Activated naive CD4-positive, alpha-beta T cell treated with anti-CD3 and anti-CD28 coated beads, Interleukin-2, amount 10 ng/mL, durations not matched to agents 7 days and 5 days (primary cell): ENCODE results near the gene UMAD1.

ENCODE experiments used
- CTCF ChIA-PET: fragments of 350-600 bp; sonication (Branson Sonifier 250); formaldehyde crosslinking; loops from one replicate; lab custom pipeline; 2021; ENCODE audit warnings: antibody characterized with exemption; lab: Charles Lee
- DNase-seq: peaks from one replicate; pipeline ENCODE4 v3.0.0-alpha.2; 2020
- H3K27ac Mint-ChIP-seq: one replicate; pipeline ENCODE4 v1.8.0; 2021; ENCODE audit warnings: mild to moderate bottlenecking, moderate library complexity, mixed read lengths
- H3K27me3 Mint-ChIP-seq: one replicate; pipeline ENCODE4 v1.8.0; 2021; ENCODE audit warnings: mild to moderate bottlenecking, mixed read lengths
- H3K36me3 Mint-ChIP-seq: one replicate; pipeline ENCODE4 v1.8.0; 2021; ENCODE audit warnings: mixed read lengths
- H3K4me1 Mint-ChIP-seq: one replicate; pipeline ENCODE4 v1.8.0; 2021; ENCODE audit warnings: mixed read lengths
- H3K4me3 Mint-ChIP-seq: one replicate; pipeline ENCODE4 v1.8.0; 2021; ENCODE audit warnings: mild to moderate bottlenecking, moderate library complexity, mixed read lengths
- H3K9me3 Mint-ChIP-seq: one replicate; pipeline ENCODE4 v1.8.0; 2021; ENCODE audit warnings: mixed read lengths

Gene UMAD1

DNA sequence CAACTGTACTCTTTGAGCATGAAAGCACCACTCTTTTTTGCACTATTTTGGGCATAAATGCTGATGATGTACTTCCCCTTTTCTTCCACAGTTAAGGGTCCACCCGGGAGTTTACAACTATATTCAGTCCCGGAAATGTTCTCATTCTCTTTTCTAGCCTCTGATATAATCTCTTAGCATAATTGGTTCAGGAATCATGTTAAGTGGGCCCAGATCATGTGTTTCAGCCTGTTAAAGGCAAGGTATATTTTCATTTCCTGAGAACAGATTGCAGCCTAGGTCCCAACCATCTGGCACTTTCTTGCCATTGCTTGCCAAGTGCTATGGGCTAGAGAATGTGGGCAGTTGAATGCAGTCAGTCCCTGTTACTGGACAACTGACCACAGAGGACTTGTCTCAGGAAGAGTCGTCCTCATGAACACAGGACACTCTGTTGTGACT is 216.6 kb downstream of the UMAD1 start:
- peaks cover 24% of the 10 kb centered on the region for H3K9me3 Mint-ChIP-seq
- H3K27me3 Mint-ChIP-seq: no peaks in the 10 kb centered on the region
- H3K4me3 Mint-ChIP-seq: no peak overlapping the region
- H3K27ac Mint-ChIP-seq: no peak overlapping the region
- no peaks in the 10 kb centered on the region for H3K4me1 Mint-ChIP-seq
- CTCF ChIA-PET: no interaction called here
- DNase-seq: no peak
- peaks cover 14% of the 10 kb centered on the region for H3K36me3 Mint-ChIP-seq

DNA sequence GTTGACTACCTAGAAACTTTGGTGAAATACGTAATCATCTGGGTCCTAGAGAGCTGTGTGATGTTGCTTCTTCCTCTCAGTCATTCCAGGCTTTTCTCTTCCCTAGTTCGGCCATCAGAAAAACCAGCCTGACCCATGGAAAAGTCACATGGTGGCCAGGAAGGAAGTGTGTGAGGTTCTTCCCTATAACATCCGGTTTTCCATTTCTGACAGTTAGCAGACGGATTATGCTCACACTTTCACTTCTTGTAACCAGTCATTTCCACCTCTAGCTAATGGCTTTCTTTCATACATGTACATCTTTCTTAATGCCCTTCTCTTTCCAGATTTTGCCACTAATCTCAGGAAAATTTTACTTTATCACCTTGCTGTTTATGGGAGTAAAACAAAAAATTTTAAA is 218.0 kb downstream of the UMAD1 start:
- Mint-ChIP-seq H3K27me3 (no peaks in the 10 kb centered on the region), H3K27ac (no peak overlapping the region), H3K9me3 (peaks cover 24% of the 10 kb centered on the region), H3K4me3 (no peak overlapping the region), H3K36me3 (peaks cover 11% of the 10 kb centered on the region), H3K4me1 (no peaks in the 10 kb centered on the region)
- CTCF ChIA-PET: interaction anchor here (1.2 to 1.5 kb wide), 2 partner anchors 34 to 177 kb away, joined by 3 to 4 read pairs; no protein-coding TSS in a partner anchor
- DNase-seq: no peak

DNA sequence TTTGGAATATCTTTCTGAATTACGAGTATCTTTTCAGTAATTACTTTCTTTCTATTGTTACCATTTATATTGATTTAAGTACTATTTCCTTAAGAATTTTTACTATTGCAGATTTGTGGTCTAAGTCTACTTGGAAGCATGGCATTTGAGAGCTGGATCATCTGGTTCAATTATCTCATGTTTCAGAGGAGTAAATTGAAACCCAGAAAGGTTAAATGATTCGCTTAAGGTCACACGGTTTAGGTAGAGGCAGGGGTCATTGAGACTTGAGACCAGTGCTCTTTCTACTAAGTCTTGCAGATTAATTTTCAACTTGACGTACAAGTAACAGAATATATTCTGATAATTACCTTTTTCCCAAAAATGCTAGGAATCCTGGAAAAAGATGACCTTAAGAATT is 218.9 kb downstream of the UMAD1 start:
- peaks cover 9% of the 10 kb centered on the region for H3K36me3 Mint-ChIP-seq
- no peak for DNase-seq
- H3K4me3 Mint-ChIP-seq: no peak overlapping the region
- H3K9me3 Mint-ChIP-seq: peaks cover 18% of the 10 kb centered on the region
- no peak overlapping the region for H3K27ac Mint-ChIP-seq
- CTCF ChIA-PET: no interaction called here
- no peaks in the 10 kb centered on the region for H3K4me1 Mint-ChIP-seq
- H3K27me3 Mint-ChIP-seq: no peaks in the 10 kb centered on the region

DNA sequence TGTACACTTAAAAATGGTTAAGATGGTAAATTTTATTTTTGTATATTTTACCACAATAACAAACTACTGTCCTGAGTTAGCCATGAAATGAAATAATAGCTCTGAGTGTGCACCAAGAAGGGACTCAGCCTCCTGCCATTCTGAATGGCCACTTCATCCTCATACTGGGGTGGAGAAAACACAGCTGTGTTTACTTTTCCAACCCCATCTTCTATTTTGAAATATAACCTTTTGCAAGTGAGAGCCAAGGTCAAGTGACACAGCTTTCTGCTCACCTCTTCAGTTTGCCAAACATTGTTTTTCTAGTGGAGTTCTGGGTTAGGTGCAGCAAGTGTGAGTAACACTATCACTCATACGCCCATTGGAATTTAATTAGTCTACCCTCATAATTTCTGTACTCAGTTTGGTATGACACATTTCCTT is 220.7 kb downstream of the UMAD1 start:
- DNase-seq: no peak
- no peak overlapping the region for H3K4me3 Mint-ChIP-seq
- no peaks in the 10 kb centered on the region for H3K27me3 Mint-ChIP-seq
- CTCF ChIA-PET: no interaction called here
- H3K4me1 Mint-ChIP-seq: no peaks in the 10 kb centered on the region
- no peaks in the 10 kb centered on the region for H3K36me3 Mint-ChIP-seq
- H3K27ac Mint-ChIP-seq: no peak overlapping the region
- peaks cover 3% of the 10 kb centered on the region for H3K9me3 Mint-ChIP-seq

DNA sequence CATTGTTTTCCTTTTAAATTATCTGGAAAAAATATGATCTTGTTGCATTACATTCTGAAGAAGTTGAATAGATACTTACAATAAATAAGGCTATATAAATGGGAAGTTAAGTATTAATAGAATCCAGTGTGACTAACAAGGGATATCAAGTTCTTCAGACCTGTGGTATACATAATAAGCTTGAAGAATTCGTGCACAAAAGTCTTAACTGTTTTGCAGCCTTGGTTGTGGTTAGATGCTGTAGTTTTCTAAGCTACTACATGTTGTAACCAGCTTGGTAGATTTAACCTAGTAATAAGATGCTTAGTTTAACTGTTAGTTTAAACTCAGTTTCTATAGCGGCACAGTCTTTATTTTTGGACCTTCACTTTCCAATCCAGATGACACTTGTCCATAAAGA is 221.8 kb downstream of the UMAD1 start:
- Mint-ChIP-seq H3K9me3 (no peaks in the 10 kb centered on the region), H3K4me1 (no peaks in the 10 kb centered on the region)
- CTCF ChIA-PET: no interaction called here

DNA sequence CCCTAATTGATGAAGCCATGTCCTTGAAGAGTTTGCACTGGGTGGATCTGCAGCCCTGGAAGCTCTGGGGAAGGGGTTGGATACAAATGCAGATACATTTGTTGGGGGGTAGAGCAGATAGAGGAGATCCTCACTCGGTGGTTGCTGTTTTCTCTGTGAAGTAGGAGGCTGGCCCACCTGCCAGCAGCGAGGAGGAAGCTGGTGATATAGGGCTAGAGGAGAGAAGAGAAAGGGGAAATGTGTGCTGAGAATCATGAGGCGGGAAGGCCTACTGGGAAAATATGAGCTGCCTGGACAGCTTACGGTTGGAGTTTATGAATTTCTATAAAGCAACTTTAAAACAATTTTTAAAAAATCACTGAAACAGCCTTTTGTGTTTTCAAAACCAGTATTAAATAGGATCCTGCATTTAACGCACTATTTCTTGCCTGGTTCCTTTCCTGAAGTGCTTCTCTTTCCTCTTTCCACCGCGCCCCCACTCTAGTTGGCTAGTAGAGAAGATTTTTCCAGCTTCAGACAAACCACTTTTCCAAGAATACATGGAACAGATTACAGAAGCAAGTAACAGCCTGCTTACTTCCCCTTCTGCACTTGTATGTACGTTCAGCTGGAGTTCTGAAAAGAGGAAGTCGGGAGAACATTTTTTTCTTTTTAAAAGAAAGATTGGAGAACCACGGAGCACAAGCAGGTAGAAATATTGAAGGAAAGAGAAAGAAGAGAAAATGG is 227.5 kb downstream of the UMAD1 start:
- CTCF ChIA-PET: interaction anchor here (1.2 kb wide), 1 partner anchor 103 kb away, joined by 3 read pairs; no protein-coding TSS in a partner anchor
- no peaks in the 10 kb centered on the region for H3K27me3 Mint-ChIP-seq
- no peaks in the 10 kb centered on the region for H3K4me1 Mint-ChIP-seq
- H3K27ac Mint-ChIP-seq: no peak overlapping the region
- H3K9me3 Mint-ChIP-seq: no peaks in the 10 kb centered on the region
- no peak for DNase-seq
- no peaks in the 10 kb centered on the region for H3K36me3 Mint-ChIP-seq
- H3K4me3 Mint-ChIP-seq: no peak overlapping the region

More for the DNA sequence above, 221.8 kb downstream of the UMAD1 start:
- Mint-ChIP-seq H3K36me3 (no peaks in the 10 kb centered on the region), H3K4me3 (no peak overlapping the region), H3K27ac (no peak overlapping the region), H3K27me3 (no peaks in the 10 kb centered on the region)
- DNase-seq: no peak

DNA sequence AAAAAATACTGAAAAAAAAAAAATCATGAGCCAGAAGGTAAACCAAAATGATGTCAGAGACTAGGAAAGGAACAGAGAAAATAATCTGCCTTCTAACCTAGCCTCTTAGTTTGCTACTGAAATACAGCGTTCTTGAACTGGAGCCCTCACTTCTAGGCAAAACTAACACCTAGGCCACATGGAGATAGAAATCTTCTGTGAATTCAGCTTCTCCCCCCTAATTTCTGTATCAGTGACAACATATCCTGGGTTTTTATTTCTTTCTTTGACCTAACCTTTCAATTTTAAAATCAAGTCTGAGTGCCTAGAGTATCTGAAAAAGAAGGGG is 228.0 kb downstream of the UMAD1 start:
- Mint-ChIP-seq H3K36me3 (no peaks in the 10 kb centered on the region), H3K4me3 (no peak overlapping the region), H3K9me3 (no peaks in the 10 kb centered on the region), H3K27me3 (no peaks in the 10 kb centered on the region), H3K4me1 (no peaks in the 10 kb centered on the region), H3K27ac (no peak overlapping the region)
- no peak for DNase-seq
- CTCF ChIA-PET: no interaction called here

DNA sequence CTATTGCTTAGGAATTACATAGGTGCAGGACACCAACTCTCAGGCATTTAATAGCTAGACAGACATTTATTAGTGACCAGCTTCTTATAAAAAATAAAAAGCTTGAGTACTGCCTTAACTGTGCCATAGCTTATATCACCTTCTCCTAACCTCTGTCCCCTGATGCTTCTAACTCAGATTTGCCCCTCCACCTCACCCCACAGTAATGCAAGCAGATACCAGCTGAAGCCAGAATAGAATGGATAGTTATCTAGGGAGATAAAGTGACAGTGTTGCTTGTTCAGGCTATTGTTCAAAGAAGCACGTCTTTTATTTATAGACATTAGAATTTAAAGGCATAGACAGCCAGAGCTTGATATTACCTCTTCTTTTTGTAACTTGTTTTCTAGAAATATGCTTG is 228.5 kb downstream of the UMAD1 start:
- Mint-ChIP-seq H3K4me3 (no peak overlapping the region), H3K27me3 (no peaks in the 10 kb centered on the region), H3K27ac (no peak overlapping the region), H3K9me3 (peaks cover 2% of the 10 kb centered on the region), H3K36me3 (peaks cover 2% of the 10 kb centered on the region), H3K4me1 (no peaks in the 10 kb centered on the region)
- CTCF ChIA-PET: interaction anchor here (1.4 kb wide), 1 partner anchor 15 kb away, joined by 4 read pairs; no protein-coding TSS in a partner anchor
- DNase-seq: no peak

DNA sequence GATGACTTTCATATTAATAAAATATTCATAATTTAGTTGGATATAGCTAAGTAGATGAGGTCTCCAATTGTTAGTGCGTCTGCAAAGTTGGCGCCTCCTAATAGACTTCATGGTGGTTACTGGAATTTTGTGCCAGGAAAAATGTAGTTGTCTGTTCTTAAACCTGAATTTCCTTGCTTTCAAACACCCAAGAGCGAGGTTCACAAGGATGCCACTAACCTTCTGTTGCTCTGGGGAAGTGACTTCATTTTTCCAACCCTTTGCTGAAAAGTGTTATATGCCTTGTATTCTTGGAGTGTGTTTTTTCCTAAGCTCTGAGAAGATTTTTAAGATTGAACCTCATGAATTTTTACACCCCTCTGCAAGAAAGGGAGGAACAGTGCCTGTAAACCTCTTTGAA is 229.1 kb downstream of the UMAD1 start:
- Mint-ChIP-seq H3K4me3 (no peak overlapping the region), H3K9me3 (peaks cover 4% of the 10 kb centered on the region), H3K36me3 (peaks cover 5% of the 10 kb centered on the region), H3K4me1 (no peaks in the 10 kb centered on the region), H3K27me3 (no peaks in the 10 kb centered on the region), H3K27ac (no peak overlapping the region)
- CTCF ChIA-PET: interaction anchor here (1.4 kb wide), 1 partner anchor 15 kb away, joined by 4 read pairs; no protein-coding TSS in a partner anchor
- no peak for DNase-seq

DNA sequence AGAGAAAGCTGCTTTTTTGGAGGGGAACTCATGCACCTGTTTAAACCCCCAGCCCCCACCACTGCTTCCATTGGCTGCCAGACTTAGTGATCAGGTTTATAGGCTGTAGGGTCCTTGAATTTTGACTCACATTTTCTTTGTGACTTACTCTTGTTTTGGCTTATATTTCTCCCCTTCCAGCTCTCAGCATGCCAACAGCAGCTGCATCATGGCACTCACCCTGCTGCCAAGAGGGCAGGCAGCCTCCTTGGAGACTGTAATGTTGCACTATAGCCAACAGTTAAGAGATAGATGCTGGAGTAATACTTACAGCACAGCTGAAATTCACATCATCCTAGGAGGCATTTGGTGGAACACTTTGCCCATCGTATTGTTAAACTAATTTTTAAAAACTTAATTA is 230.0 kb downstream of the UMAD1 start:
- Mint-ChIP-seq H3K27me3 (no peaks in the 10 kb centered on the region), H3K4me1 (no peaks in the 10 kb centered on the region), H3K36me3 (peaks cover 5% of the 10 kb centered on the region), H3K27ac (no peak overlapping the region), H3K9me3 (peaks cover 4% of the 10 kb centered on the region), H3K4me3 (no peak overlapping the region)
- CTCF ChIA-PET: no interaction called here
- no peak for DNase-seq

DNA sequence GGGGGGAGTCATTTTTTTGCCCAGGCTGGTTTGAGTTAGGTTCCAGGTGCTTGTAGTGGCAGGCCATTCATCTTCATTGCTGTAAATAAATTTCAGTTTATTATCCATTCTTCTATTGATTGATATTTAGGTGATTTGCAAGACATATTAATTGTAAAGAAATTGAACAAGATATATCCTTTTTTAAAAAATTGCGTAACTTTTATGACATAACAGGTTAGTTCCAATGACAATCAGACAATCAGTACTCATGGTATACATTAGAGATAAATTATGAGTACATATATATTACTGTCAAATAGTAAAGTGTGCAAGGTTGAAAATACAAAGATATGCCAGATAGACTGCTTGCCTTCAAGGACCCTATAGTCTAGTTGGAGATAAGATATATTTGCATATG is 235.9 kb downstream of the UMAD1 start:
- CTCF ChIA-PET: no interaction called here
- Mint-ChIP-seq H3K9me3 (peaks cover 4% of the 10 kb centered on the region), H3K36me3 (peaks cover 5% of the 10 kb centered on the region), H3K4me3 (no peak overlapping the region), H3K27me3 (no peaks in the 10 kb centered on the region), H3K4me1 (no peaks in the 10 kb centered on the region), H3K27ac (no peak overlapping the region)
- no peak for DNase-seq

DNA sequence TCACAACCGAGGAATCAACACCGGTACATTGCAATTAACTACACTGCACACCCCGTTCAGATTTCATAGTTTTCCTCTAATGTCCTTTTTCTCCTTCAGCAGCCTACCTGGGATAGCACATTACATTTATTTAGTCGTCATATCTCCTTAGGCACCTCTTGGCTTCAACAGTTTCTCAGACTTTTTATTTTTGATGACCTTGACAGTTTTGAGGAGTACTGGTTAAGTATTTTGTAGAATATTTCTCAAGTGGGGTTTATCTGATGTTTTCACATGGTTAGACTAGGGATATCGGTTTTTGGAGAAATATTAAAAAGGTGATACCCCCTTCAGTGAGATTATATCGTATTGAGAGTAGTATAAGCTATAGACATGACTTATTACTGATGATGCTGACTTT is 241.0 kb downstream of the UMAD1 start:
- H3K36me3 Mint-ChIP-seq: no peaks in the 10 kb centered on the region
- no peak overlapping the region for H3K4me3 Mint-ChIP-seq
- H3K27ac Mint-ChIP-seq: no peak overlapping the region
- no peaks in the 10 kb centered on the region for H3K27me3 Mint-ChIP-seq
- no peaks in the 10 kb centered on the region for H3K9me3 Mint-ChIP-seq
- DNase-seq: no peak
- H3K4me1 Mint-ChIP-seq: no peaks in the 10 kb centered on the region
- CTCF ChIA-PET: no interaction called here

DNA sequence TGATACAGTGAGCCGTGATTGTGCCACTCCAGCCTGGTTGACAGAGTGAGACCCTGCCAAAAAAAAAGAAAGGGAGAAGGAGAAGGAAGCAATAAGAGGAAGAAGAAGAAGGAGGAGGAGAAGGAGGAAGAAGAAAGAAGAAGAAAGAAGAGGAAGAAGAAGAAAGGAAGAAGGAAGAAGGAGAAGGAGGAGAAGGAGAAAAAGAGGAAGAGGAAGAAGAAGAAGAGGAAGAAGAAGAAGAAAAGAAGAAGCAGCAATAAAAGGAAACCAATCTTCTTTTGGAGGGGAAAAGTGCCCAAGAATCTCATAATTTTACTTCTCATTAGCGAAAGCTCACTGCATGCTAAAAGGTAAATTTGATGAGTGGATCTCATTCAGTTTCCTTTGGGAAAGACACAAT is 242.3 kb downstream of the UMAD1 start:
- Mint-ChIP-seq H3K36me3 (no peaks in the 10 kb centered on the region), H3K9me3 (no peaks in the 10 kb centered on the region), H3K27ac (no peak overlapping the region), H3K27me3 (no peaks in the 10 kb centered on the region), H3K4me3 (no peak overlapping the region), H3K4me1 (no peaks in the 10 kb centered on the region)
- CTCF ChIA-PET: interaction anchor here (0.7 kb wide), 1 partner anchor 724 kb away, joined by 3 read pairs; no protein-coding TSS in a partner anchor
- DNase-seq: no peak

DNA sequence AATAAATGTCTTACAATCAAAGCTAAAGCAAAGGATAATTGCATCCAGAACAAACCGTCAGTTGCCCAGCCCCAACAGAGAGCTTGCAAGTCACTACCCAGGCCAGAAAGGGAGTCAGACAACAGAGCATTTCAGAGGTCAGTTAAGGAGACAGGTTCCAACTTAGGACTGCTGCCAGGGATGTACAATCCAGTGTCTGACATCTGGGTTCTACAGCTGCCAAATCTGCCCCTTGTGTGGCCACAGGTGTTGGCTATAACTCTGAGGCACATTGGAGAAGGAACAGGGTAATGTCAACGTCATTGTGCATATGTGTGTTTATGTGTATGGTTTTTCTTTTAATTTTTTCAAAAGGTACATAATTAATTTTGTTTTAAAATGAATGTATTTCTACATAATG is 242.8 kb downstream of the UMAD1 start:
- H3K4me3 Mint-ChIP-seq: no peak overlapping the region

DNA sequence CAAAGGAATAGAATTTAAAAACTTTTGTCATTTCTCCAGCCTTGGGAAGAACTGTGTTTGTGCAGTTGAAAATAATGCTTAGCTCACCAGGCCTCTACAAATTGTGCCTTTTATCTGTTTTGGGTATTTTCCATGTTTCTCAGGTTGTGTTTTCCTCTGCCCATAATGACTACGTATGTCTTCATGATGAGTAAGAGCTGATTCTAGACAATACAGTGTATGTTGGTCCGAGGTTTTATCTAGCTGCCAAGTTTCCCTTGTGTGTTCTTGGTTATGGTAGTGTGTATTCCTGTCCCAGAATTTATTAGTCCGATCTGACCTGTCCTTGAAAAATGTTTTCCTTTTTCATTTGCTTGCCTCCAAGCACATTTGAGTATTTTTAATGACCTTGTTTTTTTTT is 244.3 kb downstream of the UMAD1 start:
- no peaks in the 10 kb centered on the region for H3K27me3 Mint-ChIP-seq
- H3K36me3 Mint-ChIP-seq: no peaks in the 10 kb centered on the region
- H3K4me3 Mint-ChIP-seq: no peak overlapping the region
- no peak overlapping the region for H3K27ac Mint-ChIP-seq
- CTCF ChIA-PET: interaction anchor here (1.5 kb wide), 2 partner anchors 10 to 15 kb away, joined by 4 read pairs; no protein-coding TSS in a partner anchor
- no peaks in the 10 kb centered on the region for H3K9me3 Mint-ChIP-seq
- DNase-seq: no peak
- no peaks in the 10 kb centered on the region for H3K4me1 Mint-ChIP-seq

More for the DNA sequence above, 242.8 kb downstream of the UMAD1 start:
- H3K27me3 Mint-ChIP-seq: no peaks in the 10 kb centered on the region
- H3K9me3 Mint-ChIP-seq: no peaks in the 10 kb centered on the region
- CTCF ChIA-PET: interaction anchor here (1.5 kb wide), 1 partner anchor 14 kb away, joined by 4 read pairs; no protein-coding TSS in a partner anchor
- H3K27ac Mint-ChIP-seq: no peak overlapping the region
- no peaks in the 10 kb centered on the region for H3K4me1 Mint-ChIP-seq
- DNase-seq: no peak
- no peaks in the 10 kb centered on the region for H3K36me3 Mint-ChIP-seq
